ENCODE measurements around the gene CD164.

The CD164 gene

DNA sequence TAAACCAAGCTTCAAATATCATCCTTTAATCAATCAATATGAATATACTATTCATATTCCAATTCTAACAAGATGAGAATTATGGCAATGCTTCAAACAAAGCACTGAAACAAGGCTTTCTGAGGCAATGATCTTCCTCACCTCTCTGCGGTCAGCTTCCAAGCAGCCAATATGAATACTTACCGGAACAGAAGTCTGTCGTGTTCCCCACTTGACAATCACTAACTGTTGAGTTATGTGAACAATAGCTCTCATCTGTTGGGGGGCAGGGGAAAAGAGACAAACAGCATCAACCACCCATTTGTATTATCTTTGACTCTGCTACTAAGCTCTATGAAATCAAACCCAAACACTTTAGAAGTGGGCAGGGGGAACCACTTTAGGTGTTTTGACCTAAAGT, 4.5 kb downstream of the CD164 start:
- Histone ChIP-seq H3F3A (ENCODE audit: insufficient read depth, low read length) (peaks cover 15% of the 10 kb centered on the region), H3K9me3 (replicated peaks; ENCODE audit: insufficient read depth, low read length) (no peaks in the 10 kb centered on the region), H3K79me2 (ENCODE audit: low read length) (peaks cover 90% of the 10 kb centered on the region), H3K4me3 (ENCODE audit: low read length) (no peak overlapping the region), H3K9ac (ENCODE audit: low read length) (no peak overlapping the region), H3K36me3 (replicated peaks; ENCODE audit: insufficient read depth, low read length) (peaks cover 28% of the 10 kb centered on the region), H3K27me3 (replicated peaks; ENCODE audit: insufficient read depth, low read length) (no peaks in the 10 kb centered on the region), H3K9me2 (replicated peaks; ENCODE audit: insufficient read depth, low read length) (no peaks in the 10 kb centered on the region), H3K27ac (ENCODE audit: low read length) (no peak overlapping the region), H4K20me1 (ENCODE audit: insufficient read depth, low read length) (peaks cover 35% of the 10 kb centered on the region), H3K4me1 (ENCODE audit: low read length) (peaks cover 11% of the 10 kb centered on the region; the same call in 1 of the 2 replicates), H2AFZ (ENCODE audit: low read length) (no peak overlapping the region), H3K4me2 (ENCODE audit: low read depth, low read length) (no peak overlapping the region)
- no peak for DNase-seq
- TF ChIP-seq EZH2 (optimal IDR thresholded peaks at IDR 0.05; ENCODE audit: low read depth, low read length) (no peak), EZH2phosphoT487 (IDR thresholded peaks at IDR 0.05; ENCODE audit: low read length) (no peak)
- TF ChIP-seq, protein P1, sequence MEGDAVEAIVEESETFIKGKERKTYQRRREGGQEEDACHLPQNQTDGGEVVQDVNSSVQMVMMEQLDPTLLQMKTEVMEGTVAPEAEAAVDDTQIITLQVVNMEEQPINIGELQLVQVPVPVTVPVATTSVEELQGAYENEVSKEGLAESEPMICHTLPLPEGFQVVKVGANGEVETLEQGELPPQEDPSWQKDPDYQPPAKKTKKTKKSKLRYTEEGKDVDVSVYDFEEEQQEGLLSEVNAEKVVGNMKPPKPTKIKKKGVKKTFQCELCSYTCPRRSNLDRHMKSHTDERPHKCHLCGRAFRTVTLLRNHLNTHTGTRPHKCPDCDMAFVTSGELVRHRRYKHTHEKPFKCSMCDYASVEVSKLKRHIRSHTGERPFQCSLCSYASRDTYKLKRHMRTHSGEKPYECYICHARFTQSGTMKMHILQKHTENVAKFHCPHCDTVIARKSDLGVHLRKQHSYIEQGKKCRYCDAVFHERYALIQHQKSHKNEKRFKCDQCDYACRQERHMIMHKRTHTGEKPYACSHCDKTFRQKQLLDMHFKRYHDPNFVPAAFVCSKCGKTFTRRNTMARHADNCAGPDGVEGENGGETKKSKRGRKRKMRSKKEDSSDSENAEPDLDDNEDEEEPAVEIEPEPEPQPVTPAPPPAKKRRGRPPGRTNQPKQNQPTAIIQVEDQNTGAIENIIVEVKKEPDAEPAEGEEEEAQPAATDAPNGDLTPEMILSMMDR (IDR thresholded peaks at IDR 0.05; ENCODE audit: low read length) = no peak

DNA sequence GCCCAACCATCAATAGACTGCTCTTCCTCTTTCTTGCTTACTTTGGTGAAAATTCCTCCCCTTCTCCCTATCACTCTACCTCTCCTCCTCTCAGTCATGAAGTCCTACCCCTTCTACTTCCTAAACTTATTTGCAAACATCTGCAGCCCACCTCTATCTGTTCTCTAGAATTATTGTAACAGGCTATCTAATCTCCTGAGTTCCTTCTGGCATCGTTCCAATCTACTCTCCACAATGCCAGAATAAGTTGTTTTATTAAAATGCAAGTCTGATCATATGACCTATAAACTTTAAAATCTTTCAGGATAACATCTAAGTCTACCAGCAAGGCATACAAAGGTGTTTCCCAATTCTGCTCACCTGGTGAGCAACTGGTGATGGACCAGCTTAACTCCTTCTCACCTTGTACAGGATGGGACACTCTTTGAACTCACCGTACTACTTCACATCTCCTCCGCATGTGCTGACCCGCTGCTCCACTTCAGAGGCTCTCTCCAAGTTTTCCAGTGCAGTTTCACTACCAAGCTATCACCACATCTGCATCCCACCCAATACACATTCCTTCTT, 7.9 kb downstream of the CD164 start:
- H3K27ac ChIP-seq (ENCODE audit: low read length) = no peak overlapping the region
- H3K4me3 ChIP-seq (ENCODE audit: low read length) = no peak overlapping the region
- no peaks in the 10 kb centered on the region for H3F3A ChIP-seq (ENCODE audit: insufficient read depth, low read length)
- DNase-seq = no peak
- no peak overlapping the region for H3K9ac ChIP-seq (ENCODE audit: low read length)
- TF ChIP-seq, protein P1 (IDR thresholded peaks at IDR 0.05; ENCODE audit: low read length) = no peak
- TF ChIP-seq EZH2 (optimal IDR thresholded peaks at IDR 0.05; ENCODE audit: low read depth, low read length) = no peak
- TF ChIP-seq EZH2phosphoT487 (IDR thresholded peaks at IDR 0.05; ENCODE audit: low read length) = no peak
- H4K20me1 ChIP-seq (ENCODE audit: insufficient read depth, low read length) = peaks cover 18% of the 10 kb centered on the region
- peaks cover 94% of the 10 kb centered on the region for H3K79me2 ChIP-seq (ENCODE audit: low read length)
- no peaks in the 10 kb centered on the region for H3K27me3 ChIP-seq (replicated peaks; ENCODE audit: insufficient read depth, low read length)
- no peaks in the 10 kb centered on the region for H3K9me3 ChIP-seq (replicated peaks; ENCODE audit: insufficient read depth, low read length)
- H3K4me2 ChIP-seq (ENCODE audit: low read depth, low read length) = no peak overlapping the region
- peaks cover 6% of the 10 kb centered on the region; the same call in 1 of the 2 replicates for H3K4me1 ChIP-seq (ENCODE audit: low read length)
- no peak overlapping the region for H2AFZ ChIP-seq (ENCODE audit: low read length)
- H3K36me3 ChIP-seq (replicated peaks; ENCODE audit: insufficient read depth, low read length) = peaks cover 46% of the 10 kb centered on the region
- H3K9me2 ChIP-seq (replicated peaks; ENCODE audit: insufficient read depth, low read length) = no peaks in the 10 kb centered on the region

DNA sequence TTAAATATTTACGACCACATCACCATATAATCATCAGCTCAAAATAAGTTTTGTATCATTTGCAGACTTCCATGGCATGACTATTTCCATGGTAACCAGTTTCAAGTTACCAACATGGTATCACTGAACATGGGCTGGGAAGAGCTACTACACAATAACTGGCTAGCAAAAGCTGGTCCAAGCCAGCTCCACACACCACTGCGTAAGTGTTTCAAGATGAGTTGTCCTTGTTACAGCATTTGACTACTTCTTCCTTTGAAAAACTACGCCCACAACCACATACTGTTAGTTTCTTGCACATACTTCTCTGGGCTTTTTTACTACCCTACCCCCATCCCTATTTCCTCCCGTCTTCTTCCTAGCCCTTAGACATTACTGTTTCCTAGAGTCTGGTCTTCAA, 8.5 kb downstream of the CD164 start:
- H3K9ac ChIP-seq (ENCODE audit: low read length) = no peak overlapping the region
- no peaks in the 10 kb centered on the region for H3K9me2 ChIP-seq (replicated peaks; ENCODE audit: insufficient read depth, low read length)
- H3K36me3 ChIP-seq (replicated peaks; ENCODE audit: insufficient read depth, low read length) = peaks cover 49% of the 10 kb centered on the region
- no peaks in the 10 kb centered on the region for H3F3A ChIP-seq (ENCODE audit: insufficient read depth, low read length)
- H3K27ac ChIP-seq (ENCODE audit: low read length) = no peak overlapping the region
- H3K4me3 ChIP-seq (ENCODE audit: low read length) = no peak overlapping the region
- peaks cover 11% of the 10 kb centered on the region; the same call in 1 of the 2 replicates for H4K20me1 ChIP-seq (ENCODE audit: insufficient read depth, low read length)
- no peak for DNase-seq
- no peaks in the 10 kb centered on the region; the same call in 1 of the 2 replicates for H3K4me1 ChIP-seq (ENCODE audit: low read length)
- no peak overlapping the region for H2AFZ ChIP-seq (ENCODE audit: low read length)
- TF ChIP-seq, protein P1 (IDR thresholded peaks at IDR 0.05; ENCODE audit: low read length) = no peak
- no peak for TF ChIP-seq EZH2 (optimal IDR thresholded peaks at IDR 0.05; ENCODE audit: low read depth, low read length)
- no peak for TF ChIP-seq EZH2phosphoT487 (IDR thresholded peaks at IDR 0.05; ENCODE audit: low read length)
- no peak overlapping the region for H3K4me2 ChIP-seq (ENCODE audit: low read depth, low read length)
- H3K79me2 ChIP-seq (ENCODE audit: low read length) = peaks cover 90% of the 10 kb centered on the region
- no peaks in the 10 kb centered on the region for H3K9me3 ChIP-seq (replicated peaks; ENCODE audit: insufficient read depth, low read length)
- H3K27me3 ChIP-seq (replicated peaks; ENCODE audit: insufficient read depth, low read length) = no peaks in the 10 kb centered on the region
